Measurements from ENCODE around the gene EEF1AKMT2.

Gene EEF1AKMT2

DNA sequence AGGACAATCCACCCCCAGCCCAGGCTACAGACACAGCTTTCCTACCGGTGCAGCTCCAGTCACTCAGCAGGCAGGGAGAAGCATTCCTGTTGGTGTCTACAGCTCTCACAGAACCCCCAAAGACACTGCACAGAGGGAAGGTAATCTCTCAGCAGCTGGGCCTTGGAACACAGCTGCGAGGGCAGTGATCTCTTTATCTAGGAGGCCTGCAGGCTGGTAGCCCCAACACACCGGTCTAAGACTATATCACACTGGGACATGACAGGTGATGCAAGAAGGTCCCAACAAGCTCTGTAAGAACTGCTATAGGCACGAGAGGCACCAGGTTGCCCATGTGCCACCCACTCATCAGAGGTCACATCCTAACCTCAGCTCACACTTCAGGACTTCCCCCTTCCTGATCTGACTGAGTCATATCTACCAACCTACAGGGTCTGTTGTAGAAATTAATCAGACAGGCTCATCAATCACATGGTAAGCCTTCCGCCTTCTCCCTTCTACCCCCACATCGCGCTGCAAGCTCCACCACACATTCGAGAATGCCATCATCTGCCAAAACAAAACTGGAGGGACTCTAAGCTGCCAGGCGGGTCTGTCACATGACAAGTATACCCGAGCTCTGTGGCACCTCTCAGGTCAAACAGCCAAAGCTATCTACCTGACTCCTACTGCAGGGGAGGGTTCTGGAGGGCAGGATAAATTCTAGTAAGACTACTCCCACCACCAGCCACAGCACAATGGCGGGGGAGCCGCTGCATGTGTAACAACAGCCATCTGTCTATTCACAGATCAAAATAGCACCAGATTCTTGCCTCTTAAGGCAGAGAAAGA, 73.6 kb downstream of the EEF1AKMT2 start:
- no peak for DNase-seq

DNA sequence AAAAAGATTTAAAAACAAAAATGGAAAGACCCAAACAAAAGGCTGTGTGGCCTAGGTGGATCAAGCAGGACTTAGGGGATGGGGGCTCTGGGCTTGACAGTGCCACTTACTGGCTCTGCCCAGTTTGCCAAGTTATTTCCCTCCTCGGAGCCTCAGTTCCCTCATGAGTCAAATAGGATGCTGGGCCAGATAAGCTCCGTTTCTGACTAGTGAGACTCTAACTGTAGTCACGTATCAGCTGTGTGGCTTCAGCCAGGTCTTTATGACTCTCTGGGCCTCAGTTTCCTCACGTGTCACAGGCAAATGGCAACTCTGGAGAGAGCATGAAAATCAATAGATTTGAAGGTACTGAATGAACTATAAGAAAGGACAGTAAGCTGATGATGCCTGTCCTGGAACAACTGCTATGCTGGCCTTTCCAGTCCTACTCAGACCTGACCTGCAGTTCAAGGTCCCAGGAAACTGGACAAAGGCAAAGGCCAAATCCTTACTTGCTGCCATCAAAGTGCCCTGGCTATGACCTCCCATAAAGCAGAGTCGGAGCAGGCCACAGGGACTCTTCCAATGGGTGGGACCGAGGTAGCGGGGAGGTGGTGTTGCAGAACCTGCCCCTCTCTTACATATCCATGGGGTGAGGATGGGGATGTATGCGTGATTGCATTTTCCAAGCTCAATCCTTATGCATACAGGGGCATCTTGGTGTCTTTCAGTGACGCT, 74.5 kb downstream of the EEF1AKMT2 start:
- DNase-seq = no peak

DNA sequence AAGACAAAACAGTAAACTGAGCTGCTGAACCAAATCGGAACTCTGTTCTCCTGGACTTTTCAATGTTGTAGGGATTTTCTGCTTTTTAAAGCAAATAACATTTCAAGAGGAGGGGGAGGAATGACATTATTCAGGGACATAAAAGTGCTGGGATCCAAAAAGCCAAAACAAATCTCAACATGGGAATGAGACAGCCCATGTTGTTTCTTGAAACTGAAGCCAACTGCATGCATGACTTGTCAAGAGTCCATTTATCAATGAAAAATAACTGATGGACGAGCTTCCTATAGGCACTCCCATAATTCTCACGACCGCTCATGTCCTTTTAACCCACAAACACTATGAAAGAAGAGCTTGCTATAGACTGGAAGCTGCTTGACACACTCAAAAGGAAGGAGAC, 75.3 kb downstream of the EEF1AKMT2 start:
- DNase-seq = no peak

DNA sequence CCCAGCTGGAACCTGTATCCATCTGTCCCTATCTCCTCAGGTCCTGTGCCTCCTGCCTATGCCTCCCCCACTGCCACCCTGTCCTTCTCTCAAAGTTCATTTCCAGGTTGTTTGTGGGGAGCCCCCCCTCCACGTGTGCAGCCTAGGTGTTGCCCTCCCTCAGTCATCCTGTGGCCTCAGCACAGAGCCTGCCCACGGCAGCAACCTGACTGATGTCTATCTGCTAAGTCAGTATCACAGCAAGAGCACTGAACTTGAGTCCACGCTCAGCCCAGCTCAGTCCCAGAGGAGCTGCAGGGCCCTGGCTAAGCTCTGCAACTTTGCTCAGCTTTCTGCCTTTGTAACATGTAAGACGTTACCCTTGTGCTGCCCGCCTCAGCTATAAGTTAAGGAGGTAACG, 76.2 kb downstream of the EEF1AKMT2 start:
- no peak for DNase-seq

DNA sequence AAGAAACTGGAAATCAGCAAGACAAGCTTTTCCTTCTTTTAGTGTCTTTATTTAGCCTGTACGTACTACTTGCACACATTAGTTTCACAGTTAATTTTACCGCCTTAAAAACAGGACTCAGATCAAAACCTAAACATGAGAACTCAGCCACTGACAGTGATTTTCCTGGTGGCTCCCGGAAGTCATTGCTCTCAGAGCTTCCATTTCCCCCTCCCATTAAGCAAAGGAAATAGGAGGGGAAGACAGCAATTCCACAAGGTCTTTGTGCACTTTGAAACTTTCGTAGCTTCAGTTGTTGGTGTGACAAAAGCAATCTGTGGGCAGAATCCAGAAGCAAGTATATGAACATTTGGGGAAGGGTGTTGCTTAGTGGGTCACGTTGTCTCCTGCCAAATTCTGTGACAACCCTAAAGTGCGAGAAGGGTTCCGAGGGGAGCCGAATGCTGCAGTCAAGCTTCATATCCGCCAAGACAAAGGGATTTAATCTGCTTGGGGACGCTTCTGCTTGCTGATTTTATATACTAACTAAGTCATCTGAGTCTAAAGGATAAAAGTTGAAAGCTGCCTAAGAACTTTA, 77.9 kb downstream of the EEF1AKMT2 start:
- no peak for DNase-seq

DNA sequence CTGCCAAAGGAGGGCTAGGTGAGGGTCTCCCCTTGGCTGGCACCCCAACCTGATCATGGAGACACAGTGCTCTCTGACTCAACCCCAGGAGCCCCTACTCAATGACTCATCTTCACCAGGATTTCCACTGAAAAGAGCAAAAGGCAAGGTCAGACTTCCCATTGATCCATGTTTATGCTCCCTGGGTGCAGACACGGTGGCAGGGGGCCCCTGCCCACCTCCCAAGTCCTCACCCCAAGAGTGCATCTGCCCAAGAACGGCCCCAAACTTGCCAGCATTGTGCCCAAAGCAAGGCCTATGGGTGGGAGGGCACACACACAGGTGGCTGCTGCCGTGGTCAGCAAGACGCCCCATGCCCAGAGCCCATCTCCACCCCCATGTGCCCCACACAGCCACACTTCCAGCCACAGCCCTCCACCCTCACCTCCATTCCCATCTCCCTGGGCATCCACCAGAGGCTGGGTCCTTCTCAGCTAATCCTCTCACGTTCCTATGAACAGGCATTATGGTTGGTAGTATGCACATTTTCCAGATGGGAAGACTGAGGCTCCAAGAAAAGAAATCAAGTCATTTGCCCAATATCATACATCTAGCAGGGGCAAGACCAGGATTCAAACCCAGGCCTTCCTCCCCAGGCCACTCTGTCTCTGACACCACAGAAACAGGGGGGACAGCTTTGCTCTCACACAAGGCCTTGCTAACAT, 78.8 kb downstream of the EEF1AKMT2 start:
- DNase-seq = no peak

DNA sequence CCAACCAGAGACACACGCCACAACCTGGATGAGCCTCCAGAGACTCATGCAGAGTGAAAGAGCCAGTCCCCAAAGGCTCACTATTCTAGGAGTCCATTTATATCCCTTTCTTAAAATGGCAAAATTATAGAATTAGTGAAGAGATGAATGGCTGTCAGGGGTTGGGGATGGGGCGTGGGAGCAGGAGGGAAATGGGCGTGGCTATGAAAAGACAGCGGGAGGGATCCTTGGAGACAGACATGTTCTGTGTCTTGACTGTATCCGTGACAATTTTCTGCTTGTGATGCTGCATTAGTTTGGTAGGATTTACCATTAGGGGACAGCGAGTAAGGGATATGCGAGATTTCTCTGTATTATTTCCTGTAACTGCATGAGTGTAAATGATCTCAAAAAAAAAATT, 80.5 kb downstream of the EEF1AKMT2 start:
- DNase-seq = no peak

DNA sequence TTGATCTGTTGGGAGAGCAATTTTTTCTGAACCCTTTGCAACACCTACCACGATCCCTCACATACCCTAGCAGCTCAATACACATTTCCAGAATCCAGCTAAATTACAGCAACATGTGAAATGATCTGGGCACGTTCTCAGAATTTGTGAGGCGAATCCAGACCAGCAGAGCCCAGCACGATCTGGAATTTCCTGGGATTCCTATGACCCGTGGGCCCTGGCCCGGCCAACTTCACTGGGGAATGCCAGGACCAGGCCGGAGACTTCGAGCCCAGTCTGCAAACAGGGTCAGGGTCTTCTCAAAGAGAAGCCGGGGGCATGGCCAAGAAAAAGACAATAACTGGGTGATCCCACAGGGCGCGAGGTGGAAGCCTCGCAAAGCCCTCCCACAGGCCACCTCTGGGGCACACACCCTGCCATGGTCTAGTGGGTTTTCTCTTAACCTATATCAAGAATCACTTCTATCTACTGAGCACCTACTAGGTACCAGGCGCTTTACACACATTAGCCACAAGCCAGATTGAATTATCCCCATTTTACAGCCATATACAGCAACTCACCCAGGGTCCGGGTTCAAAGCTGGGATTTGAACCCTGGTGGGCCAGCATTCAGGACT, 81.3 kb downstream of the EEF1AKMT2 start:
- DNase-seq = no peak

DNA sequence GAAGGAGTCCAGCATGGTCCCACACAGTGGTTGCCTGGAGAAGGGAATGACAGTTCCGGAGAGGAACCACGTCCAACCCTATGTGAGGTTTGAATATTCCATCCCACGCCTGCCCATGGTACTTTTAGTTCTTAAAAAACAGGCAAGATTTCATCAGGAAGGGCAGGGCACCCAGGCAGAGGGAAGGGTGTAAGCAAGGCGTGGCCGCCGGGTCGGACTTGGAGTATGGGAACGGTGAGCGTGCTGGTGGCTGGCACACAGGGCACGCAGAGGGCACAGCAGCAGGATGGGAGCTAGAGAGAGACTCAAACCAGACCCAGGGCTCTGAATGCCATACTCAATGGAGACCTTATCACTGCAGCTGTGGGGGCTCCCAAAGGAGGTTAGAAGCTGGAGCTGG, 81.8 kb downstream of the EEF1AKMT2 start:
- DNase-seq = no peak

DNA sequence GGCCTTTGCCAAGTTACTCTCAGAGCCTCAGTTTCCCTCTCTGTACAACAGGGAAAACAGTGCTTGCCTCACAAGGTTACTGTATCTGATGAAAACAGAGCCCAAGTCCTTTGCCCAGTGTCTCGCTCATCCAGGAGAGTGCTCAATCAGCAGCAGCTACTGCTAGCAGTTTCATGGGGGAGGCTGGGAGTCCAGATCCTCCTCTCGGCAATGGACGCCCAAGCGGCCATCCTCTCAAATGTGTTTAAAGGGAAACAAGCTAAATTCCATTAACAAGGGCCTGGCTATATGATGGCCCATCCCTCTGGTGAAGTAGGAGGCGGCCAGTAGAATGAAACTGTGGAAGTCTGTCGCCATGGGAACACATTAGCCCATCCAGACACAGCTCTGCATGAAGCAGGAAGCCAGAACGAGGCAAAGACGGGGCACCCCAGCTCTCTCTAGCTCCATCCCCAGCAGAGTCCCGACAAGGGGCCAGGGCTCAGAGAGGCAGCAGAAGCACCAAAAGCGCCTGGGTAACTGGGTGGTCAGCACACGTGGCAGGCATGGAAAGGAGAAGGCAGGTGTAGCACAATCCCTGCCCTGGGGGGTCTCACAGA, 82.7 kb downstream of the EEF1AKMT2 start:
- DNase-seq = no peak

DNA sequence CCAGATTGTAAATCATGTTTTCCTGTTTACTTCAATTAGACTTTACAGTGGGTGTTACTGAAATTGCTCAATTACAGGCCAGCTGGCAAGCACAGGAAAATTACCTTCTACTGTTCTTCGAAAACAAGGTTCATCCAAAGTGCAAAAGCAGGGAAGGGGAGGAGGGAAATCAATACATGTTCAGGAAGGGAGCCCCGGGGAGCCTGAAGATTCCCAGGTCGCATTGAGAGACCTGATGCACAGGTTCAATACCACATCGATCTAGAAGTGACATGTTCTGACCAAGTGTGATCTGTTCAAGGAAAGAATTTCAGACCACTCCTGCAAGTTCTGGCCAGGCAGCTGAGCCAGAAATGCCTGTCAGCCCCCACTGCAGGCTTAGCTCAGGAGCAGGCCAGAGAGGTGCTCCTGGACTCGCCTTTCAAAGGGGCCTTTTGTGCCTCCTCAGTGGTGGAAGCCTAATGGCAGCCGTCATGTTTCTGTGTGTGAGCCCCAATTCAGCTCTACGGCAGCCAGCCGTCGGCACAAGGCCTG, 83.4 kb downstream of the EEF1AKMT2 start:
- DNase-seq = no peak

Data from NCI-H1048 (cell line).